Coronary artery (tissue), 2 donors: ENCODE results near the gene GFI1B.

Experiments
- DNase-seq: peaks from one replicate; pipeline ENCODE4 v3.0.0-alpha.2; 2017; ENCODE audit warnings: low spot score
- H3K27ac ChIP-seq, 2 donors: fragments of 200-600 bp; sonication (generic); one replicate each; pipeline ENCODE4 v1.5.1; 2016 to 2019
- H3K4me3 ChIP-seq: fragments of 200-600 bp; sonication (generic); 2 replicates; pipeline ENCODE4 v1.5.1; 2016; ENCODE audit warnings: mild to moderate bottlenecking, moderate library complexity
- CTCF ChIP-seq: fragments of 200-600 bp; sonication (generic); IDR thresholded peaks from one replicate; pipeline ENCODE4 v1.5.1; 2019; ENCODE audit warnings: antibody characterized with exemption

Gene GFI1B

GRCh38 chr9:133005957-133006356 is 27.5 kb downstream of the GFI1B start:
- Histone ChIP-seq H3K27ac (no peak overlapping the region), H3K4me3 (no peak overlapping the region)
- DNase-seq, result no peak
- TF ChIP-seq CTCF, result no peak

GRCh38 chr9:133006731-133007352 is 28.3 kb downstream of the GFI1B start:
- Histone ChIP-seq H3K27ac (no peak overlapping the region), H3K4me3 (no peak overlapping the region)
- DNase-seq, result no peak
- no peak for TF ChIP-seq CTCF

- no peak for TF ChIP-seq CTCF
- Histone ChIP-seq H3K27ac (no peak overlapping the region), H3K4me3 (no peak overlapping the region)
- DNase-seq, result no peak
Measured at GRCh38 chr9:133008406-133008805, 29.9 kb downstream of the GFI1B start.

- no peak overlapping the region for H3K4me3 ChIP-seq
- H3K27ac ChIP-seq, result no peak overlapping the region
- no peak for TF ChIP-seq CTCF
- no peak for DNase-seq
Measured at GRCh38 chr9:133008824-133009223, 30.3 kb downstream of the GFI1B start.

GRCh38 chr9:133009906-133010582 is 31.6 kb downstream of the GFI1B start:
- DNase-seq, result no peak
- TF ChIP-seq CTCF, result no peak
- H3K4me3 ChIP-seq, result no peak overlapping the region
- H3K27ac ChIP-seq, result no peak overlapping the region

- Histone ChIP-seq H3K27ac (no peak overlapping the region), H3K4me3 (no peak overlapping the region)
- no peak for DNase-seq
- TF ChIP-seq CTCF, result no peak
Measured at GRCh38 chr9:133014696-133015095, 36.2 kb downstream of the GFI1B start.
